ENCODE results near the gene NTMT2.
A peak's percentile ranks its signal among the peaks of the same experiment; 100 is the strongest.

Gene NTMT2

GRCh38 chr1:170200621-170201397 lies 55.0 kb downstream of the NTMT2 start:
- no peak overlapping the region for H3K4me3 ChIP-seq (replicated peaks in 1 of 2; ENCODE audit: low read depth in 2 of 2, low read length in 2 of 2)
- TF ChIP-seq CTCF (IDR thresholded peaks at IDR 0.05; ENCODE audit: low read depth, low read length) = no peak
- peak; percentile 45 to 57 for DNase-seq (ENCODE audit: low read depth in 2 of 2)

- no peak overlapping the region for H3K4me3 ChIP-seq (replicated peaks in 1 of 2; ENCODE audit: low read depth in 2 of 2, low read length in 2 of 2)
- no peak for TF ChIP-seq CTCF (IDR thresholded peaks at IDR 0.05; ENCODE audit: low read depth, low read length)
- DNase-seq (ENCODE audit: low read depth in 2 of 2) = no peak
These were observed 57.9 kb downstream of the NTMT2 start for GRCh38 chr1:170203693-170204092.

- H3K4me3 ChIP-seq (replicated peaks in 1 of 2; ENCODE audit: low read depth in 2 of 2, low read length in 2 of 2) = no peak overlapping the region
- no peak for TF ChIP-seq CTCF (IDR thresholded peaks at IDR 0.05; ENCODE audit: low read depth, low read length)
- no peak for DNase-seq (ENCODE audit: low read depth in 2 of 2)
These were observed 58.4 kb downstream of the NTMT2 start for GRCh38 chr1:170204121-170204520.

- TF ChIP-seq CTCF (IDR thresholded peaks at IDR 0.05; ENCODE audit: low read depth, low read length) = no peak
- H3K4me3 ChIP-seq (replicated peaks in 1 of 2; ENCODE audit: low read depth in 2 of 2, low read length in 2 of 2) = no peak overlapping the region
- peak in 1 of 2 donors; percentile 18 for DNase-seq (ENCODE audit: low read depth in 2 of 2)
These were observed 59.5 kb downstream of the NTMT2 start for GRCh38 chr1:170205301-170205700.

- DNase-seq (ENCODE audit: low read depth in 2 of 2) = no peak
- no peak for TF ChIP-seq CTCF (IDR thresholded peaks at IDR 0.05; ENCODE audit: low read depth, low read length)
These were observed 63.4 kb downstream of the NTMT2 start for GRCh38 chr1:170209125-170209524.

GRCh38 chr1:170210142-170210541 lies 64.4 kb downstream of the NTMT2 start:
- DNase-seq (ENCODE audit: low read depth in 2 of 2) = no peak

More at GRCh38 chr1:170209125-170209524, 63.4 kb downstream of the NTMT2 start:
- H3K4me3 ChIP-seq (replicated peaks in 1 of 2; ENCODE audit: low read depth in 2 of 2, low read length in 2 of 2) = no peak overlapping the region

More at GRCh38 chr1:170210142-170210541, 64.4 kb downstream of the NTMT2 start:
- no peak overlapping the region for H3K4me3 ChIP-seq (replicated peaks in 1 of 2; ENCODE audit: low read depth in 2 of 2, low read length in 2 of 2)
- no peak for TF ChIP-seq CTCF (IDR thresholded peaks at IDR 0.05; ENCODE audit: low read depth, low read length)
